Frontal cortex (tissue), 1 donor: ENCODE results near the gene LRWD1. TPM values are rescaled to one million over a fixed set of nuclear protein-coding genes. Genes with fewer than 3 reads are reported as not detected.

ENCODE experiments used
- total RNA-seq: library from RNA; depleted of rRNA; stranded (reverse); fragments of >200 nt; gene quantifications from one replicate; pipeline ENCODE4 v1.2.3, GENCODE V29; 2014

Gene LRWD1
- total RNA-seq, 1 donor from 2014 or later = 55.4 TPM

Other genes with a start within 250 kb of the LRWD1 start
- gene SH2B2, start 178.1 kb upstream of the LRWD1 start, total RNA-seq = 10.2 TPM
- gene SPDYE6, start 108.5 kb upstream of the LRWD1 start, total RNA-seq = not detected
- 15.5 TPM for gene PRKRIP1, start 68.6 kb upstream of the LRWD1 start, total RNA-seq
- 19.2 TPM for gene ORAI2, start 31.4 kb upstream of the LRWD1 start, total RNA-seq
- 16.7 TPM for gene ALKBH4, start 121 bp upstream of the LRWD1 start, total RNA-seq
- gene POLR2J, start 13.9 kb downstream of the LRWD1 start, total RNA-seq = 11.8 TPM
- gene RASA4B, start 52.8 kb downstream of the LRWD1 start, total RNA-seq = 11.4 TPM
- 1.6 TPM for gene UPK3BL2, start 78.7 kb downstream of the LRWD1 start, total RNA-seq
- not detected for gene SPDYE2, start 86.2 kb downstream of the LRWD1 start, total RNA-seq
- gene POLR2J3, start 107.6 kb downstream of the LRWD1 start, total RNA-seq = 21.2 TPM
- 27.3 TPM for gene RASA4, start 151.8 kb downstream of the LRWD1 start, total RNA-seq
- 9.0 TPM for gene UPK3BL1, start 177.8 kb downstream of the LRWD1 start, total RNA-seq
- not detected for gene SPDYE2B, start 185.3 kb downstream of the LRWD1 start, total RNA-seq
- 1.2 TPM for gene POLR2J2, start 206.7 kb downstream of the LRWD1 start, total RNA-seq